KMS-11 (cell line): Measurements from ENCODE around the gene CCDC88B.

ENCODE experiments used
- H2AFZ ChIP-seq: fragments of 200-600 bp; sonication (generic); 2 replicates; pipeline ENCODE4 v1.6.1; 2016; ENCODE audit warnings: antibody characterized with exemption, mixed run types, low read depth
- H3K27ac ChIP-seq: fragments of 200-600 bp; sonication (generic); 2 replicates; pipeline ENCODE4 v1.6.1; 2016; ENCODE audit warnings: mild to moderate bottlenecking, mixed run types
- H3K27me3 ChIP-seq: fragments of 200-600 bp; sonication (generic); 2 replicates; pipeline ENCODE4 v1.6.1; 2017; ENCODE audit warnings: mild to moderate bottlenecking, low read depth, mixed run types, moderate library complexity; ENCODE audit not compliant: insufficient read depth
- H3K36me3 ChIP-seq: fragments of 200-600 bp; sonication (generic); 2 replicates; pipeline ENCODE4 v1.6.1; 2017; ENCODE audit warnings: mild to moderate bottlenecking, mixed run types; ENCODE audit not compliant: insufficient read depth
- H3K4me1 ChIP-seq: fragments of 200-600 bp; sonication (generic); 2 replicates; pipeline ENCODE4 v1.6.1; 2016; ENCODE audit warnings: mild to moderate bottlenecking, low read depth, mixed run types; ENCODE audit not compliant: poor library complexity, severe bottlenecking
- H3K4me2 ChIP-seq: fragments of 200-600 bp; sonication (generic); 2 replicates; pipeline ENCODE4 v1.7.0; 2016; ENCODE audit warnings: mild to moderate bottlenecking, mixed run types
- H3K4me3 ChIP-seq: fragments of 200-600 bp; sonication (generic); IDR thresholded peaks from 2 replicates; pipeline ENCODE4 v1.6.1; 2017; ENCODE audit warnings: low read depth, low read length, mixed read lengths; ENCODE audit not compliant: insufficient read depth
- H3K79me2 ChIP-seq: fragments of 200-600 bp; sonication (generic); 2 replicates; pipeline ENCODE4 v1.6.1; 2016; ENCODE audit warnings: low read depth, mixed run types; ENCODE audit not compliant: insufficient read depth
- H3K9ac ChIP-seq: fragments of 200-600 bp; sonication (generic); 2 replicates; pipeline ENCODE4 v1.6.1; 2016; ENCODE audit warnings: mild to moderate bottlenecking, mixed run types
- H4K20me1 ChIP-seq: fragments of 200-600 bp; sonication (generic); 2 replicates; pipeline ENCODE4 v1.6.1; 2016; ENCODE audit warnings: mild to moderate bottlenecking, mixed run types; ENCODE audit not compliant: insufficient read depth
- TF ChIP-seq, protein P1 (sequence below): fragments of 200-600 bp; sonication (generic); conservative IDR thresholded peaks from 2 replicates; pipeline ENCODE4 v1.6.1; 2017; ENCODE audit warnings: low read depth, mild to moderate bottlenecking, antibody characterized with exemption, low read length, moderate library complexity, mixed read lengths

CCDC88B gene

DNA sequence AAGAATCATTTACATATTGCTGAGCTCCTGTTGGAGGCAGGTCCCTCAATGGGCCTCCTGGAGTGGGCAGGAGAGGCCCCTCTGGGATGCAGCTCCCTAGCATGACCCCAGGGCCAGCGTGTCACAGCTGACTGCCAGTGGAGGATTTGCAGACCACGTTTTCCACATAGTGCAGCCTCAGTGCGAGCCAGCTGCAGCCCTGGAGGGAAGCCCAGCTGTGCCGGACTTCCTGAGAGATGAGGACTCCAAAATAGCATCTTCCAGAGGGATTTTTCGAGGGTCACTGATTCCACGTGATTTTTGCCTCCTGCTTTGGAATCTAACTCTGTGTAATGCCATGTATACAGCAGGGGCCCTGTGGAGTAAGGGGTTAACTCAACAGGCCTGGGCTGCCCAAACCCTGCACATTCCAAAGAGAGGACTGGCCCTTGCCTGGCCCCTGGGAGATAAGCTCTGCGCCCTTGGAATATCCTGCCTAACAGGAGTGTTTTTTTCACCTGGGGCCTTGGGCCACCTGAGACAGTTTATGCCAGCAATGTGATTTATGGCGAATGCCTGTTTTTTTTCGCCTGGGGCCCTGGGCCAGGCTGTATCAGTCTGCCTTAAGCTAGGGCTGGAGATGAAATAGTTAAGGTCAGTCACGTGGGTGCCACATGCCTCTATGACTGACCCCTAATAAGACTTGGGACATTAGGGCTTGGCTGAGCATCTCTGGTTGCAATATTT, 66.4 kb downstream of the CCDC88B start:
- H3K9ac ChIP-seq, result no peak overlapping the region
- H3K36me3 ChIP-seq, result no peaks in the 10 kb centered on the region
- H3K4me3 ChIP-seq, result no peak overlapping the region
- H3K27me3 ChIP-seq, result peaks cover 85% of the 10 kb centered on the region
- no peaks in the 10 kb centered on the region for H4K20me1 ChIP-seq
- H3K4me1 ChIP-seq, result no peaks in the 10 kb centered on the region
- H3K79me2 ChIP-seq, result no peaks in the 10 kb centered on the region
- H2AFZ ChIP-seq, result no peak overlapping the region
- TF ChIP-seq, protein P1, sequence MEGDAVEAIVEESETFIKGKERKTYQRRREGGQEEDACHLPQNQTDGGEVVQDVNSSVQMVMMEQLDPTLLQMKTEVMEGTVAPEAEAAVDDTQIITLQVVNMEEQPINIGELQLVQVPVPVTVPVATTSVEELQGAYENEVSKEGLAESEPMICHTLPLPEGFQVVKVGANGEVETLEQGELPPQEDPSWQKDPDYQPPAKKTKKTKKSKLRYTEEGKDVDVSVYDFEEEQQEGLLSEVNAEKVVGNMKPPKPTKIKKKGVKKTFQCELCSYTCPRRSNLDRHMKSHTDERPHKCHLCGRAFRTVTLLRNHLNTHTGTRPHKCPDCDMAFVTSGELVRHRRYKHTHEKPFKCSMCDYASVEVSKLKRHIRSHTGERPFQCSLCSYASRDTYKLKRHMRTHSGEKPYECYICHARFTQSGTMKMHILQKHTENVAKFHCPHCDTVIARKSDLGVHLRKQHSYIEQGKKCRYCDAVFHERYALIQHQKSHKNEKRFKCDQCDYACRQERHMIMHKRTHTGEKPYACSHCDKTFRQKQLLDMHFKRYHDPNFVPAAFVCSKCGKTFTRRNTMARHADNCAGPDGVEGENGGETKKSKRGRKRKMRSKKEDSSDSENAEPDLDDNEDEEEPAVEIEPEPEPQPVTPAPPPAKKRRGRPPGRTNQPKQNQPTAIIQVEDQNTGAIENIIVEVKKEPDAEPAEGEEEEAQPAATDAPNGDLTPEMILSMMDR, result no peak
- H3K4me2 ChIP-seq, result no peak overlapping the region
- H3K27ac ChIP-seq, result no peak overlapping the region
